CD14-positive monocyte (primary cell): Measurements from ENCODE around the gene HACD3. TPM values are rescaled to one million over a fixed set of nuclear protein-coding genes. Genes with fewer than 3 reads are reported as not detected.

Experiments used
- DNase-seq, 3 donors: peaks; one replicate each; pipeline ENCODE4 v3.0.0-alpha.2; 2011 to 2022
- H2AFZ ChIP-seq: 2 replicates; pipeline ENCODE4 v1.6.0; 2012; ENCODE audit warnings: mild to moderate bottlenecking, low read depth, low read length, inconsistent platforms; ENCODE audit not compliant: insufficient read depth, poor library complexity, severe bottlenecking
- H3K27ac ChIP-seq, 2 donors: 1 replicate in 1 of 2; 2 replicates in 1 of 2; pipeline ENCODE4 v1.5.1; 2012 to 2013; ENCODE audit warnings: low read length in 2 of 2, control low read depth in 1 of 2, inconsistent platforms in 1 of 2, low read depth in 1 of 2, mild to moderate bottlenecking in 1 of 2
- H3K27me3 ChIP-seq, 2 donors: one replicate each; pipeline versions ENCODE4 v1.6.0 to v1.6.1; 2011 to 2013; ENCODE audit warnings: low read length in 2 of 2; ENCODE audit not compliant: control insufficient read depth in 2 of 2, insufficient read depth in 2 of 2
- H3K36me3 ChIP-seq, 2 donors: replicated peaks in 1 of 2; 1 replicate in 1 of 2; 2 replicates in 1 of 2; pipeline versions ENCODE4 v1.5.1 to v1.6.1; 2012 to 2013; ENCODE audit warnings: low read length in 2 of 2, control low read depth in 1 of 2, inconsistent platforms in 1 of 2, mild to moderate bottlenecking in 1 of 2; ENCODE audit not compliant: insufficient read depth in 2 of 2, control insufficient read depth in 1 of 2
- H3K4me1 ChIP-seq, 2 donors: 1 replicate in 1 of 2; 2 replicates in 1 of 2; pipeline versions ENCODE4 v1.5.1 to v1.6.1; 2012 to 2013; ENCODE audit warnings: low read length in 2 of 2, control low read depth in 1 of 2, inconsistent platforms in 1 of 2, mild to moderate bottlenecking in 1 of 2, moderate library complexity in 1 of 2; ENCODE audit not compliant: insufficient read depth in 2 of 2, control insufficient read depth in 1 of 2
- H3K4me2 ChIP-seq: replicated peaks from 2 replicates; pipeline ENCODE3; 2012; ENCODE audit warnings: low read length, moderate library complexity, mild to moderate bottlenecking; ENCODE audit not compliant: poor library complexity, severe bottlenecking; ENCODE audit errors: extremely low read depth
- H3K4me3 ChIP-seq, 3 experiments: fragments of 200-600 bp in 1 of 3; sonication (generic) in 1 of 3; replicated peaks in 1 of 3; 1 replicate in 2 of 3; 2 replicates in 1 of 3; pipeline ENCODE4 v1.5.1; 2011 to 2013; ENCODE audit warnings: low read length in 3 of 3, mild to moderate bottlenecking in 3 of 3, control low read depth in 2 of 3, low read depth in 2 of 3, inconsistent platforms in 1 of 3, moderate library complexity in 1 of 3
- H3K79me2 ChIP-seq: 2 replicates; pipeline ENCODE4 v1.6.0; 2012; ENCODE audit warnings: mild to moderate bottlenecking, control low read depth, inconsistent platforms, low read length, moderate library complexity; ENCODE audit not compliant: insufficient read depth
- H3K9ac ChIP-seq: 2 replicates; pipeline ENCODE4 v1.6.0; 2017; ENCODE audit warnings: low read length, mild to moderate bottlenecking; ENCODE audit not compliant: insufficient read depth, poor library complexity, severe bottlenecking
- H3K9me3 ChIP-seq, 2 donors: replicated peaks in 1 of 2; 1 replicate in 1 of 2; 2 replicates in 1 of 2; pipeline versions ENCODE4 v1.5.1 to v1.6.1; 2012 to 2013; ENCODE audit warnings: low read length in 2 of 2, control low read depth in 1 of 2; ENCODE audit not compliant: control insufficient read depth in 1 of 2, insufficient read depth in 1 of 2
- H4K20me1 ChIP-seq: 2 replicates; pipeline ENCODE4 v1.6.0; 2012; ENCODE audit warnings: mild to moderate bottlenecking, low read length, control low read depth, moderate library complexity; ENCODE audit not compliant: insufficient read depth
- H3K27ac Mint-ChIP-seq, 7 donors: one replicate each; pipeline ENCODE4 v1.8.0; 2020; ENCODE audit warnings: mild to moderate bottlenecking in 7 of 7, mixed read lengths in 7 of 7, moderate library complexity in 6 of 7, inconsistent platforms in 2 of 7
- H3K27me3 Mint-ChIP-seq, 3 donors: one replicate each; pipeline ENCODE4 v1.8.0; 2021 to 2022; ENCODE audit warnings: low read depth in 3 of 3, mild to moderate bottlenecking in 3 of 3, mixed read lengths in 3 of 3, moderate library complexity in 3 of 3, inconsistent platforms in 1 of 3
- H3K36me3 Mint-ChIP-seq, 2 donors: one replicate each; pipeline ENCODE4 v1.8.0; 2020; ENCODE audit warnings: mixed read lengths in 2 of 2, inconsistent platforms in 1 of 2, mild to moderate bottlenecking in 1 of 2
- H3K4me1 Mint-ChIP-seq: one replicate; pipeline ENCODE4 v1.8.0; 2020; ENCODE audit warnings: mild to moderate bottlenecking, mixed read lengths
- H3K4me3 Mint-ChIP-seq, 2 donors: one replicate each; pipeline ENCODE4 v1.8.0; 2020; ENCODE audit warnings: mild to moderate bottlenecking in 2 of 2, mixed read lengths in 2 of 2, moderate library complexity in 1 of 2
- H3K9me3 Mint-ChIP-seq, 7 donors: one replicate each; pipeline ENCODE4 v1.8.0; 2020 to 2022; ENCODE audit warnings: mixed read lengths in 7 of 7, mild to moderate bottlenecking in 6 of 7, moderate library complexity in 6 of 7, inconsistent platforms in 2 of 7
- WGBS: methylation state at CpG from one replicate; pipeline ENCODE4 v1.1.5; 2013; ENCODE audit warnings: missing lambda C conversion rate; ENCODE audit not compliant: insufficient coverage; 5-methylcytosine and 5-hydroxymethylcytosine counted together
- intact Hi-C, 2 donors: fragments of 100-400 bp; cut with micrococcal nuclease; formaldehyde crosslinking; loops; one replicate each; pipeline versions ENCODE4 v1.15.0 to v1.15.1; 2023
- polyA plus RNA-seq, 3 donors: library from polyadenylated mRNA; depleted of rRNA in 1 of 3; unstranded in 2 of 3; stranded (reverse) in 1 of 3; fragments of 300-500 nt in 2 of 3; fragments of >200 nt in 1 of 3; fragmentation: Illumina TruSeq in 2 of 3; gene quantifications; 1 replicate in 2 of 3; 2 replicates in 1 of 3; pipeline ENCODE4 v1.2.3, GENCODE V29; 2012 to 2021
- TF ChIP-seq, protein P1 (sequence below): fragments of 200-600 bp; IDR thresholded peaks from one replicate; pipeline ENCODE4 v1.8.0; 2022; ENCODE audit warnings: antibody characterized with exemption, mild to moderate bottlenecking

Gene HACD3
- polyA plus RNA-seq, 3 donors, result 2.4 to 12.1 (median 10.8) TPM

DNA sequence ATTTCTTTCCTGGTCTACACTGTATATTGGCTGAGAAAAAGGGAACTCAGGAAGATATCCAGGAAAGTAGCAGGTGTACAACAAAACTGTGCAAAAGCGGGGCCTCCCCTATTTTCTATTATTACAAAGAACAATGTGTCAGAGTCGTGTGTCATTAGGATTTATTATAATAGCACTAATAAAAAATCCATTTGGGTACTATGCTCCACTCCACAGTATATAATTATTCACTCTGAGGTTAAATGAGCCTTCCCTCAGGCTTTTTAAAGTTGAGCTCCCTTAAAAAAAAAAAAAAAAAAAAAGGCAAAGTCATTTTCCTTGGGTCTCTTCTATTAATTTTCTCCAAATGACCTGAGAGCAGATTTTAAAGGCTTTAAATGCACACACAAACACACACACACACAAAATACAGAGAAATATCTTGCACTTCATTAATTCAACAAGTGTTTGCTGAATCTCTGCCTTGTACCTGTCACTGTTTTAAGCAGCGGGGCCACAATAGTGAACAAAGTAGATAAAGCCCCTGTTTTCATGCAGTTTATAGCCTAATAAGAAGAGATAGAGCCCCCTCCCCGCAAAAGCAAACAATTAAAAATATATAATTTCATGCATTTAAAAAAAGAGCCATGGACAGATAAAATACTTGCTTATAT is 11.5 kb upstream of the HACD3 start:
- Mint-ChIP-seq H3K9me3 (peaks cover 0 to 1% (median 0%) of the 10 kb centered on the region in 7 donors), H3K4me1 (peaks cover 21% of the 10 kb centered on the region), H3K27me3 (no peaks in the 10 kb centered on the region), H3K36me3 (peaks cover 3 to 7% of the 10 kb centered on the region in 2 donors), H3K4me3 (no peak overlapping the region), H3K27ac (no peak overlapping the region)
- Histone ChIP-seq H3K9ac (no peak overlapping the region), H3K36me3 (peaks cover 5 to 14% of the 10 kb centered on the region in 2 donors), H3K27ac (no peak overlapping the region), H3K79me2 (peaks cover 37% of the 10 kb centered on the region), H3K9me3 (no peaks in the 10 kb centered on the region), H4K20me1 (peaks cover 37% of the 10 kb centered on the region), H3K27me3 (no peaks in the 10 kb centered on the region), H3K4me1 (peaks cover 10 to 26% of the 10 kb centered on the region in 2 donors), H2AFZ (no peak overlapping the region), H3K4me3 (no peak overlapping the region), H3K4me2 (no peak overlapping the region)
- no peak for DNase-seq
- 100% methylated on average over 1 of the region's 4 CpGs for WGBS
- TF ChIP-seq, protein P1, sequence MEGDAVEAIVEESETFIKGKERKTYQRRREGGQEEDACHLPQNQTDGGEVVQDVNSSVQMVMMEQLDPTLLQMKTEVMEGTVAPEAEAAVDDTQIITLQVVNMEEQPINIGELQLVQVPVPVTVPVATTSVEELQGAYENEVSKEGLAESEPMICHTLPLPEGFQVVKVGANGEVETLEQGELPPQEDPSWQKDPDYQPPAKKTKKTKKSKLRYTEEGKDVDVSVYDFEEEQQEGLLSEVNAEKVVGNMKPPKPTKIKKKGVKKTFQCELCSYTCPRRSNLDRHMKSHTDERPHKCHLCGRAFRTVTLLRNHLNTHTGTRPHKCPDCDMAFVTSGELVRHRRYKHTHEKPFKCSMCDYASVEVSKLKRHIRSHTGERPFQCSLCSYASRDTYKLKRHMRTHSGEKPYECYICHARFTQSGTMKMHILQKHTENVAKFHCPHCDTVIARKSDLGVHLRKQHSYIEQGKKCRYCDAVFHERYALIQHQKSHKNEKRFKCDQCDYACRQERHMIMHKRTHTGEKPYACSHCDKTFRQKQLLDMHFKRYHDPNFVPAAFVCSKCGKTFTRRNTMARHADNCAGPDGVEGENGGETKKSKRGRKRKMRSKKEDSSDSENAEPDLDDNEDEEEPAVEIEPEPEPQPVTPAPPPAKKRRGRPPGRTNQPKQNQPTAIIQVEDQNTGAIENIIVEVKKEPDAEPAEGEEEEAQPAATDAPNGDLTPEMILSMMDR, result no peak
- intact Hi-C loops, result no loop called here

DNA sequence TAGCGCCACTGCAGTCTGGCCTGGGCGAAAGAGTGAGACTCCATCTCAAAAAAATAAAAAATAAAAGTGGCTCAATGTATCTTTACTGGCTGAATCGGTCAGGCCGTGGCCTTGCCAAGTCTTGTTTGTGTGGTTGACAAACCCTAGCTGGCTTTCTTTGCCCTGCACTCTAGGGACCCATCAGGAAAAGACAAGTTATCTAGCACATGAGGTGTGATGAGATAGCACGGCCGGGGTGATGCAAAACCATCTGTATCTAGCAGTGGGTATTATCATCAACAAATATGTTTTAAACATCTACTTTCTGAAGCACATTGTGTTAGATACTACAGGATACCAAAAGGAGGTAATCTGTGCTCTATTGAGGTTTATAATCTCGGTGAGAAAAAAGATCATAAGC is 8.9 kb upstream of the HACD3 start:
- Histone ChIP-seq H3K4me2 (no peak overlapping the region), H3K4me3 (no peak overlapping the region), H3K9me3 (no peaks in the 10 kb centered on the region), H2AFZ (no peak overlapping the region), H4K20me1 (peaks cover 12% of the 10 kb centered on the region), H3K36me3 (no peaks in the 10 kb centered on the region), H3K79me2 (peaks cover 11% of the 10 kb centered on the region), H3K27me3 (no peaks in the 10 kb centered on the region), H3K27ac (no peak overlapping the region), H3K4me1 (peaks cover 8 to 11% of the 10 kb centered on the region in 2 donors), H3K9ac (no peak overlapping the region)
- peaks cover 0 to 5% (median 0%) of the 10 kb centered on the region in 3 donors for H3K27me3 Mint-ChIP-seq
- peaks cover 0 to 1% (median 0%) of the 10 kb centered on the region in 7 donors for H3K9me3 Mint-ChIP-seq
- TF ChIP-seq, protein P1, result no peak
- no peak overlapping the region for H3K4me3 Mint-ChIP-seq
- H3K4me1 Mint-ChIP-seq, result peaks cover 8% of the 10 kb centered on the region
- WGBS, result 96% methylated on average over 3 of the region's 7 CpGs
- no peak for DNase-seq
- intact Hi-C loops, result no loop called here
- H3K27ac Mint-ChIP-seq, result no peak overlapping the region
- H3K36me3 Mint-ChIP-seq, result no peaks in the 10 kb centered on the region
